ENCODE results near the gene LAMA2. TPM values are rescaled to one million over a fixed set of nuclear protein-coding genes. Genes with fewer than 3 reads are reported as not detected.

LAMA2 gene
- total RNA-seq, 1 donor from 2014 or later, result 0.17 TPM

DNA sequence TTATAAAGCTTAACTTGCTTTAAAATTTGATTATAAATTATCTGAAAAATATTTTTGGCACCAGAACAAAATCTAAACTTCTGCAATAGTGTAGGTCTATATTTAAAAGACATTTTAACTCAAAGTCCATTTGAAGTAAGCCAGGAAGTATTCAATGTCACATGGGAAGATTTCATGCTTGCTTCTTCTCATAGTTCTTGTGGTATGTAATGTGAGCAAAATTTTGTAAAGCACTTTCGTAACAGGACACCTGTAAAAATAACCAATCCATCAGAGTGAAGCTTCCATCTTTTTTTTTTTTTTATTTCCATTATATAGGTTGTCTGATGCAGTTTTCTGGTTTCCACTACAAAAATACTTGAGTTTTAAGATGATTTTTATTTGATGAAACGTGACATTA, 386.1 kb downstream of the LAMA2 start:
- no peak for DNase-seq

DNA sequence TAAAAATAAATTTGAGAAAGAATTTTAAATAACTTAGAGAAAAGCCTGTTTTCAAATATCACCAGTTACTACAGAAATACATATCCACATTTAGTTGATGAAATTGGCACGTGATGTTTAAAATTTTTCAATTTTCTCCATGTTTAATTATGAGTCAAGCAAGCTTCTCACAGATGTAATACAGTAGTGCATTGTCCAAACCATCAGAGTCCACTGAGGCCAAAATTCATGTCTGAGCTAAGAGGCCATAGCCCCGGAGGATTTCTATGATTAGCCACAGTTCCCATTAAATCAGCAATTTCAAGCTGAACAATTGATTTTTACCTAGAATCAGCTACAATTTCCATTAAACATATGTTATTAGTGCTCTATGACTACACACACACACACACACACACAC, 387.0 kb downstream of the LAMA2 start:
- DNase-seq, result no peak

DNA sequence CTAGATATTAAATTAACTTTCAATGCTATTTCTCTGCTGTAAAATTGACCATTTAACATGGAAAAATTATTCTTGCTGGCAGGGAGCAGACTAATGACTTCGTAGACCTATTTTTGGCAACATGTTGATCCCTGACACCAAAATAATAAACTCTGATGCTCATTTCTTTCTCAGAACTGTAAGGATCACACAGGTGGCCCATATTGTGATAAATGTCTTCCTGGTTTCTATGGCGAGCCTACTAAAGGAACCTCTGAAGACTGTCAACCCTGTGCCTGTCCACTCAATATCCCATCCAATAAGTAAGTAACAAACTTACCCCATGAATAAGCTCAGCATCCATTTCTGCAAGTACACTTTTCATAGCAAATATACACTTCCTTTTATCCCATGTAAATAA, 387.5 kb downstream of the LAMA2 start:
- no peak for DNase-seq

DNA sequence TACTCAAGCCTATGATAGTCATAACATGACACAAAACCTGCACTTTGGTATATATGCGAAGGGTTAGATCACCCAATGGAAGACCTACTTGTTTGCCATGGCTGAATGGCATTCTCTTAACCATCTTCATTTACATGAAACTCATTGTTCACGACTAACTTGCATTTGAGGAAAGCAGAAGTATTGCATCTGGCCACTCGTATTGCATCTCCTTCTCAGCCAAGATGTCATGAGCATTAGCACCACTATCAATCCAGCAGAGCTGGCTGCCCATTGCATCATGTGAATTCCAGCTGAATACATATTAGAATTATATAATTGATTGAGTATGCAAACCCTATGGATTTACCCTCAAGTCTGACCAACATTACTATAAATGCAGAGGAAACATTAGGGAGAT, 390.2 kb downstream of the LAMA2 start:
- DNase-seq, result no peak

DNA sequence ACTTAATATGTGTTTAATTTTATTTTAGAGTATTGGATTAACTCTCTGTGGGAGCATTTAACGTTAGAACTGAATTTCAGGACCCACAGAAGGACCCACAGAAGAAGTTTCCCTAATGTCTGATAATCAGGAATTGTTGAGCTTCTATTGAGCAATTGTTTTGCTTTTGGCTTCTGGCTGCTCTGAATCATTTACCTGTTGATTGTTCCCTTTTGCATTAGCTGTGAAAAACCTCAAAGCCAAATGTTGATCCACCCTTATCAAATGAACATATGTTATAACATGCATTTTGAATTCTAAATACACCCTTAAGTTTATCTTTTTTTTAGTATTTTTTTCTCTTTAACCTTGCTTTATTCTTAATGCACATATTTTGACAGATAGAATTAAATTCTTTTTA, 393.5 kb downstream of the LAMA2 start:
- no peak for DNase-seq

DNA sequence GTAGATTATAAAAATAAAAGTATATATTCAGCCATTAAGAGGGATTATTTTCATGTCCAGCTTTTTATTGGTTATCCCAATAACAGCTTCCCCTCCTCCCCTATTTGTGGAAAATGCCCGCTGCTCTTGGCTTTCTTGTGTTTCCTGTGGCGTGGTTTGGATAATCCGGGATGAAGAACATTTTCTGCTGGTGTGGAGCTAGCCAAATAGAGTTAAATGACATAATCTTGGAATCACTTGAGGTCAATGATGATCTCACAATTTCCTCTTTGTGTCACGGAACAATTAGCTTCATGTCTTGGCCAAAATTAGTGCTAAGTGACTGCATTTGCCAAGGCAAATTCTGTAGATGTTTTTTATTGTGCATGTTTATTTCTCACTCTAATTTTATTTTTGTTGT, 394.0 kb downstream of the LAMA2 start:
- peak; percentile 41 for DNase-seq

DNA sequence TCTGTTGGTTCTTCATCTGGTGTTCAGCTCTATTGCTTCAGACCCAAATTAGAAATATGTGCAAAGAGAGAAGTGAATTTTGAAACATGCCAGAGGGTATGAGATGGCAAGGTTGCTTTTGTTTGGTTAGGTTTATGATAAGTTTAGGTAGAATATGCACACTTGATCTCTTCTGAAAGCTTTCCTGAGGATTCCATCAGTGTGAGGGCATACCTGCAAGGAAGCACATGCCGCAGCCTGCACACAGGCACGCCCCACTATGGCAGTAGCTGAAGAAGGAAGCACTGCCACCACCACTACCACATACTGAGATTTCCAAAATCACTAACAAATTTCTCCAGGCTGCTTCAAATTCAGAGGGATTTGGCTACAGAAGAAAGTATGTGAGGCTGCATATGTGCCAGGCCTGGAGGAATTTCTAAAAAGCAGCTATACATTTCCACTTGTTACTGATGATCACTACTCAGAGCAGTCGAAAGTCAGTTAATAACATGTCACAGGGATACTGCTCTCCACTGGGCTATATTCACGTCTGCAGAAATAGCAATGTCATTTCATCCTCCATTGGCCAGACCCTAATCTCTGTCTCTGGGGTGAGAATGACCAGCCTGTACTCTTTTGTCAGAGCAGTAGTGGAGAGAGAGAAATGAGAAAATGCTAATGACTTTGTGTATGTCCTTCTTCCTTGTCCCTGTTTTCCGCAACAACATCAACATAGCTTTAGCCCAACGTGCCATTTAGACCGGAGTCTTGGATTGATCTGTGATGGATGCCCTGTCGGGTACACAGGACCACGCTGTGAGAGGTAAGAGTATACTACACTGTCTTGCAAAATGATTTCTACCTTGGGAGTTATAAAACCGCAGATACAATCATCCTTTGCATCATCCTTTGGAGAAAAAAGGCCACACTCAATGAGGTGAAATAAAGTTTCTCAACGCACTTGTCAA, 396.7 kb downstream of the LAMA2 start:
- DNase-seq, result no peak

DNA sequence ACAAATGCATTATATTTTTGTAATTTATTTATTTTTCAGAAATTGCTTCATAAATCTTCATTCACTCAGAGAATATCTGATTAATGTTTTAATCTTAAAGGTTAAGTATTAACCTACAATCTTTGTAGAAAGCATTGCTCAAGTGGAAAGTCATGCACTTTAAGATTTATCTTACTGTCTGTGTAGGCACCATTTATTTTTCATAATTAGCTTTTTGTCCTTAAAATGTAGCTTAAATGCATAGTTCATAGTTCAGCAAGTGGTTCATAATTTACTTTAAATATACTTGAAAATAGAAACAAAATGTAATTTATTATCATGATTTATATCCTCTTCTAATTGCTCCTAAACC, 397.3 kb downstream of the LAMA2 start:
- no peak for DNase-seq

DNA sequence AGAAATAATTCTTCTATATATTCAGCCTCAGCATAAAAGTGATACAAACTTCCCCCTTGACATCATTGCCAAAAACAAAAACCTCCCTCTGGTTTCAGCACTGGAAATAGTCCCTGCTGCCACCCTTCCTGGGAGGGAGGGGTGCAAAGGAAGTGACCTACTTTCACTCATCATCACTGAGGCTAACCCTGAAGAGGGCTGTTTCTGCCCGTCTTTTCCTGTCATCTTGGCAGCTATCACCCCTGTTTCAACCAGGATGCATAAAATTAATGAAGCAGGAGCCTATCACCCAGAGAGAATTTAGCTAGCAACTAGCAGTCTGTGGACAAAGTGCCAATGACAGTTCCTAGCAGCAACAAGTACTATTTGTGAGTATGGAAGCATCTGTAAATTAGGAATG, 397.8 kb downstream of the LAMA2 start:
- no peak for DNase-seq

DNA sequence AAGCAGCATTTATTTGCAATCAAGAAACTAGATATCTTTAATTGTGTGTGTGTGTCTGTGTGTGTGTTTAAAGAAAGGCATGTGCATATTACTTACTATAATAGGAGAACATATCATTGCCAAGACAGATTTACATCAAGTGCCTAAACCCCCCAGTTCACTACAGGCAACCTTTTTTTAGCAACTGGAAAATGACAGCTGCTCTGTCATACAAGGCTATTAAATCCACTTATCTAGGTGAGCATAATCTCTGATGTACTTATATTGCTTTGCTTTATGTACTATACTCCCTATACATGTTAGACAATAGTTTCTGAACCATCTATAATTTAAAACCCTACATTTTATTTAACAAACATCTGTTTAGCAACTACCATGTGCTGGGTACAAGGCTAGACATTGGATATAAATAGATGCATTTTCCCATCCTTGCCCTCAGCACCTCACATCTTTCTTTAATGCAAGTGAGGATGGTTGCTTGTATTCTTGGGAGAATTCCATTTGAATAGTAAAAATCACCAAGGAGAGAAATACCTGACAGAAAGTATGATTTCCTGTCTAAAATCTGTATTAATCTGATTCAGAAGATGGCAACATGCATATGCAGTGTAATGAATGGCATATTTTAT, 398.3 kb downstream of the LAMA2 start:
- no peak for DNase-seq

DNA sequence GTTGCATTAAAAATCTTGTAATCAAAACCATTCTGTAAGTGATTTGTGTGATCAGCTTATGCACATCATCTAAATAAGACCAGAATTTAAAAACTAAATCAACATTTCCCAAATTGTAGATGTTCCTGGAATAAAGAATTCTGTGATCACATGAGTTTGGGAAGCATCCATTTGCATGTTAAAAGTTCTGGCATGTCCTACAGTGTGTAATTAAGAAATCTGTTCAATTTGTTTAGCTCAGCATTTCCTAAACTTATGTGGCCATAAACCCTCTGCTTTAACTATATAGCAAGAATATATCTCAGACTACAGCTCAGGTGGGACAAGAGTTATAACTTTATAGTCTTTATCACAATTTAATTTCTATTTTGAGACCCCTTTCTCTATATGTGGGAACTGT, 399.1 kb downstream of the LAMA2 start:
- DNase-seq, result no peak

DNA sequence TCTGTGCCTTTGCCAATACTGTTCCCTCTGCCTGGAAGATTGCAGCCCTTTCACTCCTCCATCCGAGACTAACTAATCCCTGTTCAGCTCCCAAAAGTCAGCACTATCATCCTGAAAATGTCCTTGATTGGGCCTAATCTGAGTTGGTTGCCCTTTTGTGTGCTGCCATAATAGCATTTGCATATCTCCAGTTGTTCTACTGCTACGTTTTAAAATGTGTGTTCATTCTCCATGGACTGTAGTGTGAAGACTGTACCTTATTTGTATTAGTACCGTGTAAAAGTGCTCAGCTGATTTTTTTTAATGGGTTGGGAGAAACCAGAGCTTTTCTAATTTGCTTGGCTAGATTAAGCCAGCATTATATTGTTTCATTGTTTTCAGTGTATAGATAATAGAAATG, 401.3 kb downstream of the LAMA2 start:
- DNase-seq, result no peak

DNA sequence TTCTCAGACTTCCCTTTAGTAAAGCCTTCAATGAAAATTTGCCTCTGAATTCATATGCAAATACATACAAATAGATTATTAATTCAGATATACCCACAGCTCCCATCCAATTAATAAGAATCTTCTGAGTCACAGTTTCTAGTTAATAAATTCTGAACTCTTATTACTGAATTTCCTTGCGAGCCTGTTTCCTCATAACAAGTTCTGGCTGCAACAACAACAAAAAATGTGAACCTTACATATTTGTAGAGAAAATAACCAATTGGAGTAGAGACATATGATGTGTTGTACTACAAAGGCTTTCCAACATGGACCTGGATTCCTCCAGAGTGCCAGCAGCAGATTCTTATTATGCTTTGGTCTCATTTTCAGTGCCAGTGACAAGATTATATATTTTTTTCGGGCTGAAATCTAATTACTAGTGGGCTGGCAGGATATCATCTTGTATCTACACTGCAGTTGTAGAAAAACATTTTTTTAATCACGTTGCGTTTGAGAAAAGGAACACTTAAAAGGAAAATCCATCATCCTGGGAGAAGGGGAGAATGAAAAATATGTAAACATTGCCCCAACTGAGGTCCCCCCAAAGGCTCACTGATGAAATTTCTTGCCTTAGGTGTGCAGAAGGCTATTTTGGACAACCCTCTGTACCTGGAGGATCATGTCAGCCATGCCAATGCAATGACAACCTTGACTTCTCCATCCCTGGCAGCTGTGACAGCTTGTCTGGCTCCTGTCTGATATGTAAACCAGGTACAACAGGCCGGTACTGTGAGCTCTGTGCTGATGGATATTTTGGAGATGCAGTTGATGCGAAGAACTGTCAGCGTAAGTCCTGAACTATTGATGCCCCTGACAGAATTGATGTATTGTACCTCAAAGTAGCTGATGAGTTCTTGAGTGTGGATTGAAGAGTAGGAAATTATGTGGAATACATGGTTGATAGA, 404.6 kb downstream of the LAMA2 start:
- no peak for DNase-seq

DNA sequence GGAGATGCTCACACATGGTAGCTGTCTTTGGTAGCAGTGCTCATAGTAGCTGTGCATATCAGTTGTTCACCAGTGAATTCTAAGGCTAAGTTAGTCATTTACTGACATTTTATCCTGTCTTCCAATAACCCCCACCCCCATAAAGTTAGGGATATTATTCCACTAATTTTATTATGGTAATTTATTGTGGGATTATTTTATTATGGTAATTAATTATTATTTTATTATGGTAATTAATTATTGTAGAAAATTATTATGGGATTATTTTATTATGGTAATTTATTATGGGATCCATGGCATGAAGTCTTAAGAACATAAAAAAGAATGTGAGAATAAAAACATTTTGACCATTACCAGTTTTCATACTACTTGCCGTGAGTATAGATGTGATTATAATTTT, 406.5 kb downstream of the LAMA2 start:
- DNase-seq, result no peak

DNA sequence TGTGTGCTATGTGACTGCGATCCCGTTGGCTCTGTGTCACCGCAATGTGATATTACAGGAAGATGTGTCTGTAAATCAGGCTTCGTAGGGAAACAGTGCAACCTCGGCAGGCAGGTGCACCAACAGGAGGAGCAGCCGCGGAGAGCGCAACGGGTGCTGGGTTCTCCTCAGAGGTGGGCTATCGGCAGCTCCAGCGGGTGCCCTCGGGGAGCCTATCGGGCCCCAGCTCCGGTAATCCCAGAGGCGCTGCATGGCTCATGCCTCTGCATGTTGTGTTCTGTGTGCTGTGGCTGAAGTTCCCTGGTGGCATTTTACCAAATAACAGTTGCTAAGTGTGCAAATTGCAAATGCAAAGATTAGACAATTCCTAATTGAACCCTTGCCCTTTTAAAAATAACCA, 409.9 kb downstream of the LAMA2 start:
- DNase-seq, result no peak

DNA sequence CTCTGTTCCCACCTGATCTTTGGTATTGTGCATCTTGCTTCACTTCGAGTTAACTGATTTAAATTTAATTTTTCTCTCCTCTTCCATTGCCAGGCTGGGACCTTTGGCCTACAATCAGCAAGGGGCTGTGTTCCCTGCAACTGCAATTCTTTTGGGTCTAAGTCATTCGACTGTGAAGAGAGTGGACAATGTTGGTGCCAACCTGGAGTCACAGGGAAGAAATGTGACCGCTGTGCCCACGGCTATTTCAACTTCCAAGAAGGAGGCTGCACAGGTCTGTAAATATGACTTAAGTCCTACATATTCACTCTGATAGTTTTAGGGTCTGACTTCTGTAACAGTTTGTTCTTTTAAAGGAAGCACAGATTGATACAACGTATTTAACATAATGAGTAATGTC, 414.7 kb downstream of the LAMA2 start:
- no peak for DNase-seq

DNA sequence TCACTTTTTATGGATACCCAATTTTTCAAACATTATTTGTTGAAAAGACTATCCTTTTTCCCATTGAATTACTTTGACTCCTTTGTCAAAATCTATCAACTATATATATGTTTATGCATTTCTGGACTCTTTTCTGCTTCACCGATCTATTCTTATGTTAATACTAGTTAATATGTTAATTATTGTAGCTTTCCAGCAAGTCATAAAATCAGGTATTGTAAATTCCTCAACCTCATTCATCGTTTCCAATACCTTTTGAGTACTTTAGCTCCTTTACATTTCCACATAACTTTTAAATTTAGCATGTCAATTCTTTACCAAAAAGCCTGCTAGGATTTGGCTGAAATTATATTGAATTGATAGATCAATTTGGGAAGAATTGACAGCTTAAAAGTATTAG, 419.7 kb downstream of the LAMA2 start:
- no peak for DNase-seq

DNA sequence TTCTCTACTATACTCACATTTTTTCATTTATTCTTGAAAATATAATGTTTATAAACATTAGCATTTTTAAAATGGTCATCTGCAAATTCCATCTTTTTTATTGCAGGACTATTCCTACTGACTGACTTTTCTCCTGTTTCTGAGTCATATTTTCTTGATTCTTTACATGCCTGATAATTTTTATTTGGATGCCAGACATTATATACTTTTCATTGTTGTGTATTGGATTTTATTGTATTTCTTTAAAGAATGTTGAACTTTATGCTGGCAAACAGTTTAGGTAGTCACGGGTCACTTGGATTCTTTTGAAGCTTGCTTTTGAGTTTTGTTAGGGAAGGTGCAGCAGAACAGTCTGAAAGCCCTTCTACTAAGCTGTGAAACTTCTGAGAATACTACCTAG, 423.9 kb downstream of the LAMA2 start:
- no peak for DNase-seq

DNA sequence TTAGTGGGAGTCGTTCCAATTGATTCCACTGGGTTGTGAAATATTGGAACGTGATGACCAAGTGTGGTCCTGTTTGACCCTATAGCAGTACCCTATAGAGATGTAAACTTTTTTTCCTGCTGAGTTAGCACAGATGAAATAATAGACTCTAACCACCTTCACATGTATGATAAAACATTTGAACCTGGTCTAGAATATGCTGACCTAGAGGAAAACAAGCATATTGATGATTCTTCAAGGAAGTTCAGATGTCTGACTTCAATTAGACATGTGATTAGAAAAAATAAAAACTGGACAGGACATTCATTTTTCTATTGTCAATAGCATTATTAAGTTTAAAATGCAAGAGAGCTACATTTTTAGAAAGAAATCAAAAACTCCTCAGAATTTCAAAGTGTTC, 424.9 kb downstream of the LAMA2 start:
- no peak for DNase-seq

DNA sequence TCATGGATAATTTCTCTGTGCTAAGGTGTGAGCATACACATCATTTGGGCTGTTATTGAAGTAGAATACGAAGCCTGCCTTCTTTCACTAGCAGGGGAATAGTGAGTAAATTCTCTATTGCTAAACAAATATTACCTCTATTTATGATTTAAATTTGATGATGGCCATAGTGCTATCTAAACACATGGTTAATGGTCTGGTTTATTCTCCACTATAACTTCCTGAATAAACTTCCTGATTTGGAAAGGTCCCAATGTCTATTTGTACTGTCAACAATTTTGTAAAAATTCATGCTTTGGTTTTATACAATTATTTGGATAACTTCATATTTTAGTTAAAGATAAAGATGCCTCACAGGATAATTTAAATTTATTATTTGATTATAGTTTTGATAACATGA, 426.2 kb downstream of the LAMA2 start:
- DNase-seq, result no peak

DNA sequence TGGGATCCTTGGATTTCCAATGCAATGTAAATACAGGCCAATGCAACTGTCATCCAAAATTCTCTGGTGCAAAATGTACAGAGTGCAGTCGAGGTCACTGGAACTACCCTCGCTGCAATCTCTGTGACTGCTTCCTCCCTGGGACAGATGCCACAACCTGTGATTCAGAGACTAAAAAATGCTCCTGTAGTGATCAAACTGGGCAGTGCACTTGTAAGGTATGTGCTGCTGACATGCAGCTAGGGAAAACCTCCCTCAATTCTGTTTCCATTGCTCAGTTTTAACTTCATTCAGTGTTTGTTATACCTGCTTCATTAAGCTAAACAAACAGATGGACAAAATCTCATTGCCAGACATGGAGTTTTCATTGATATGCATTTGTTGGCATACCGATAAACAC, 429.9 kb downstream of the LAMA2 start:
- no peak for DNase-seq

DNA sequence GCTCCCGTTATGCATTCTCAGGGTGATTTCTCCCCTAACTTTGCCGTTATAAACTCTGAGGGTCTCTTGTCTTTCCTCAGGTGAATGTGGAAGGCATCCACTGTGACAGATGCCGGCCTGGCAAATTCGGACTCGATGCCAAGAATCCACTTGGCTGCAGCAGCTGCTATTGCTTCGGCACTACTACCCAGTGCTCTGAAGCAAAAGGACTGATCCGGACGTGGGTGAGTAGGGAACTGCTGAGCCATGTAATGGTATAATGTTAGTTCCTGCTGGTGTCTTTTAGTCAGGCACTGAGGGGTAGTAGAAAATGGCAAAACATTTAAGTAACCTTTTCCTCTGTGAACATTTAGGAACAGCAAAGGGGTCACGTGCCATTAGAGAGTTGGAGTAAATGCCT, 431.6 kb downstream of the LAMA2 start:
- no peak for DNase-seq
